ENCODE results near the gene UCN3.

UCN3 gene

GRCh38 chr10:5381187-5381586 is 16.4 kb downstream of the UCN3 start:
- no peak for TF ChIP-seq GATA3 (IDR thresholded peaks at IDR 0.05; ENCODE audit: low read depth, low read length)
- no peak for TF ChIP-seq GATA2 (IDR thresholded peaks at IDR 0.05; ENCODE audit: low read depth, low read length)

DNA sequence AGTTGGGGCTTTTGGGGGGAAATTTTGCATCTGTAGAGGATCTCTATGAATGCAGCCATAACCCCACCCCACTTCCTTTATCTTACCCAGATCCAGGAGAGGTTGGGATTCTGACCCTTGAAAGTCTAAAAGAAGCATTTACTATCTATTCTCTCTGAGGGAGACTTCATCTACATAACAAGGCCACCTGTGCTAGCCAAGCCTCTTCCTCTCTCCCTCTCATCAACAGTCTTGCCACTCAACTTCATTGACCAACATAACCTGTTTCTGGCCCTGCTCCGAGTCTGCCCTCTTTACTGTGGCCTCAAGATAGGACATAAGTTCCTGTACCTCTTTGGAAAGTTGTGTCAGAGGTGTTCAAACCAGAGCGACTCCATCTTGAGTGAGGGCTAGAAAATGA is 20.5 kb downstream of the UCN3 start:
- TF ChIP-seq GATA2 (IDR thresholded peaks at IDR 0.05; ENCODE audit: low read depth, low read length) (no peak), GATA3 (IDR thresholded peaks at IDR 0.05; ENCODE audit: low read depth, low read length) (no peak)

DNA sequence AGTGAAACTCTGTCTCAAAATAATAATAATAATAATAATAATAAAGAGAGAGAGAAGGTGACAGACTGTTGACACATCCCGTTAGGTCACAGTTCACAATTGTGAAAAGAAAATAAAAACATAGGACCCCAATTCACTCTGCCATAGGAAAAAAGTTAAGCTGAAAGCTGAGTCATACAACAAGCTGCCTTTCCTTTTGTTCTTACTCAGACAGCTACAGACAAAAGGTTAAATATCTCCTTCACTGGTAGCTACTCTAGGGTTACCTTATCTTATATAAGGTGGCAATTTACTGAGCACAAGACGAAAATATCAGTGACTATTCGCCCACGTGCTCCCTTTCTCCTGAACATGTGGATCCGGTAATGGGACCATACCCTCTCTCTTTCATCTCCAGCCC is 22.4 kb downstream of the UCN3 start:
- TF ChIP-seq GATA2 (IDR thresholded peaks at IDR 0.05; ENCODE audit: low read depth, low read length) (no peak), GATA3 (IDR thresholded peaks at IDR 0.05; ENCODE audit: low read depth, low read length) (no peak)

DNA sequence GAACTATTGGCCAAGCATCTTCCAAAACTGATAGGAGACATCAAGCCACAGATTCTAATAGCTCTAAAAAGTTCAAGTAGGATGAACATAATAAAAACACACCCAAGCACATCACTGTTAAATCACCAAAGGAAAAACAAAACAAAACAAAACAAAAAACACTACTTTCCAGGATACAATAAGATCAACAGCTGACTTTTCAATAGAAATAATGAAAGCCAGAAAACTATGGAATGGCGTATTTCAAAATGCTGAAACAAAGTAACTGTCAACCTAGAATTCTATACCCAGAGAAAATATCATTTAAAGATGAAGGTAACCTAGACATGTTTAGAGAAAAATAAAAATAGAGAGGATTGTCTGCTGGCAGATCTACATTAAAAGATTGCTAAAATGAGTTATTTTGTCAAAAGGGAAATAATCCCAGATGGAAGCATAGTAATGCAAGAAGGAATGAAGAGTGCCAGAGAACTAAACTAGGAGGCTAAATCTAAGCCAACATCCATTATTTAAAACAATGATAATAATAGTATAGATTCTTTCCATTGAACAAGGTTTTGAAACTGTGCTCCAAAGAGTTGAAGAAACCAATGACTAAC is 25.9 kb downstream of the UCN3 start:
- TF ChIP-seq GATA2 (IDR thresholded peaks at IDR 0.05; ENCODE audit: low read depth, low read length) (no peak), GATA3 (IDR thresholded peaks at IDR 0.05; ENCODE audit: low read depth, low read length) (no peak)

- no peak for TF ChIP-seq GATA2 (IDR thresholded peaks at IDR 0.05; ENCODE audit: low read depth, low read length)
- TF ChIP-seq GATA3 (IDR thresholded peaks at IDR 0.05; ENCODE audit: low read depth, low read length): no peak
Measured at GRCh38 chr10:5391790-5392189, 27.0 kb downstream of the UCN3 start.

- TF ChIP-seq GATA2 (IDR thresholded peaks at IDR 0.05; ENCODE audit: low read depth, low read length) (no peak), GATA3 (IDR thresholded peaks at IDR 0.05; ENCODE audit: low read depth, low read length) (no peak)
Measured at GRCh38 chr10:5393529-5393928, 28.8 kb downstream of the UCN3 start.

- TF ChIP-seq GATA2 (IDR thresholded peaks at IDR 0.05; ENCODE audit: low read depth, low read length) (no peak), GATA3 (IDR thresholded peaks at IDR 0.05; ENCODE audit: low read depth, low read length) (no peak)
Measured at GRCh38 chr10:5395168-5395567, 30.4 kb downstream of the UCN3 start.

- TF ChIP-seq GATA2 (IDR thresholded peaks at IDR 0.05; ENCODE audit: low read depth, low read length): no peak
- no peak for TF ChIP-seq GATA3 (IDR thresholded peaks at IDR 0.05; ENCODE audit: low read depth, low read length)
Measured at GRCh38 chr10:5396556-5397300, 32.0 kb downstream of the UCN3 start.

DNA sequence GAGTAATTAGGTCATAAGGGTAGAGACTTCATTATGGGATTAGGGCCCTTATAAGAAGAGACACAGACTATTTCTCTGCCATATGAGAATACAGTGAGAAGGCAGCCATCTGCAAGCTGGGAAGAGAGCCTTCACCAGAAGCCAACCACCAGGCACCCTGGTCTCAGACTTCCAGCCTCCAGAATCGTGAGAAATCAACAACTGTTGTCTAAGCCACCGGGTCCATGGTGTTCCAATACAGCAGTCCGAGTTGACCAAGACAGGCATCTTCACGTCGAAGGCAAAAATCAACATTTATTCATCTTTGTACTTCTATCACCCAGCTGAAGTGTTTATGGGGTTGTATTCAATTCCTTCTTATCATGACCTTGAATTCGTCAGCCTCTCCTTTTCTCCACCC is 34.6 kb downstream of the UCN3 start:
- TF ChIP-seq GATA2 (IDR thresholded peaks at IDR 0.05; ENCODE audit: low read depth, low read length) (no peak), GATA3 (IDR thresholded peaks at IDR 0.05; ENCODE audit: low read depth, low read length) (no peak)

GRCh38 chr10:5400468-5401240 is 35.9 kb downstream of the UCN3 start:
- TF ChIP-seq GATA3 (IDR thresholded peaks at IDR 0.05; ENCODE audit: low read depth, low read length) (no peak), GATA2 (IDR thresholded peaks at IDR 0.05; ENCODE audit: low read depth, low read length) (no peak)

GRCh38 chr10:5402798-5403197 is 38.0 kb downstream of the UCN3 start:
- TF ChIP-seq GATA3 (IDR thresholded peaks at IDR 0.05; ENCODE audit: low read depth, low read length): no peak
- no peak for TF ChIP-seq GATA2 (IDR thresholded peaks at IDR 0.05; ENCODE audit: low read depth, low read length)

DNA sequence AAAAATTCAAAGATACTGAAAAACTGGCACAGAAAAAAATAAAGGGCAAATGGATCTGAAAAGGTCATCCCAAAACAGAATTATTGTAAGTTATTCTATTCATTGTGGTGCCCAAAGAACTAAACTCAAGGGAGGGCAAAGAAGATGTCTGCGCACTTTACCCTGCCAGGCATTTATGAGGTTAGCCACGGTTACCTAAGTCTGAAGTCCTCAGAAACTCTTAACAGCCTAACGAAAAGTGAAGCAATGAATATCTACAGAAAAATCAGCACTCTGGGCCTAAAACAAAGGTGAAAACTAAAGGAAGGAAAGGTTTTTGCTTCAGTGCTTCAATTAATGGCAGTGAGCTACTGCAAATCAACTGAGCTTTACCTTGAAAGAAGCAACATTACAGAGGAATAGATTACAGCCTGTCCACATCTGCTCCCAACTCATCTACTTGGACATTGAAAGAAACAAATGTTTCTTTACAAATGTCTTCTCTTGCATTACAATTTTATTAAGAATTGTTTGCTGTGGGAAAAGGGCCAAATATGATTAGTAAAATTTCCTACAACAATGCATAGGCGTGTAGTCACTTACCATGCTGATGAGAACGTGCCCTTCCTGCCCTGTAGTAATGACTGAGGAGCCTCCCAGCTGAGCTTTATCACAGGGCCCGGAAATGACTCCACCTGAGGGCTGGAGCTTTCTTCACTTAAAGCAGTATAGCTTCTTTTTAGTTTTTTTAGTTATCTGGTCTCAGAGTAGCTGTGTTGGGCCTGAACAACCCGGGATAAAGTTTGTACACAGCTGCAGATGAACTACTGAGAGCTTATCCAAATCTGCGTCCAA is 39.7 kb downstream of the UCN3 start, which contains the start of gene TUBAL3:
Gene TUBAL3 (minus strand): TSS at position 621 of the 834 bp plus-strand sequence. CDS start 36 bp downstream, at position 585.
- TF ChIP-seq GATA2 (IDR thresholded peaks at IDR 0.05; ENCODE audit: low read depth, low read length) (no peak), GATA3 (IDR thresholded peaks at IDR 0.05; ENCODE audit: low read depth, low read length) (no peak)

GRCh38 chr10:5406918-5407317 is 42.2 kb downstream of the UCN3 start:
- no peak for TF ChIP-seq GATA2 (IDR thresholded peaks at IDR 0.05; ENCODE audit: low read depth, low read length)
- no peak for TF ChIP-seq GATA3 (IDR thresholded peaks at IDR 0.05; ENCODE audit: low read depth, low read length)

DNA sequence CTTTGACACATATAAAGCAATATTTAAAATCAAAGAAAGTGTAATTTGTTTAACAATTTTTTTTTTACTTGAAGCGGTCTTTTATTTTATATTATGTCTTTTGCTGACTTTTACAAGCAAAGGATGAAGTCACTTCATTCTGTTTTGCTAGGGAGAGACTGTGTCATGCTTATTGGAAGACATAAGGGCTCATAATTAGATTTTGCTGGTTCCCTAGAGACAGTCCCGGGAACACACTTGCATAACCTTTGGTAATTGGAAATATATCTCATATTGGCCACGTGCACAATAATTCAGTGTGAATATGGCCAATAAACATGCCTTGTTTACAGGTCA is 47.1 kb downstream of the UCN3 start:
- no peak for TF ChIP-seq GATA3 (IDR thresholded peaks at IDR 0.05; ENCODE audit: low read depth, low read length)
- TF ChIP-seq GATA2 (IDR thresholded peaks at IDR 0.05; ENCODE audit: low read depth, low read length): no peak
